Endothelial cell of umbilical vein (primary cell): ENCODE results near the gene LKAAEAR1. TPM values are rescaled to one million over a fixed set of nuclear protein-coding genes. Genes with fewer than 3 reads are reported as not detected.

ENCODE experiments used
- BruUV-seq: library from RNA; stranded (reverse); fragments of 400-500 nt; replicated peaks from 2 replicates; lab custom pipeline; 2021; lab: Mats Ljungman, UMichigan
- CTCF ChIA-PET: fragments of 300-600, 350-600 bp; sonication (Branson Sonifier 250); formaldehyde crosslinking; loops from one replicate; lab custom pipeline; 2021; ENCODE audit warnings: antibody characterized with exemption, inconsistent platforms; lab: Charles Lee
- POLR2A ChIA-PET: fragments of 300-600, 350-600 bp; sonication (Branson Sonifier 250); formaldehyde crosslinking; loops from one replicate; lab custom pipeline; 2021; ENCODE audit warnings: antibody characterized with exemption, inconsistent platforms; lab: Charles Lee
- DNase-seq: peaks from one replicate; pipeline ENCODE4 v3.0.0-alpha.2; 2011; ENCODE audit warnings: low read depth, low spot score
- FAIRE-seq: peaks from 2 replicates; lab custom pipeline; 2011; peaks lifted over from hg19 to GRCh38; lab: Jason Lieb, UNC
- H2AFZ ChIP-seq: 2 replicates; pipeline ENCODE4 v1.6.0; 2012; ENCODE audit warnings: low read depth, low read length, control low read depth, inconsistent platforms
- H3K27ac ChIP-seq: 2 replicates; pipeline ENCODE4 v1.5.1; 2011; ENCODE audit warnings: low read depth, mild to moderate bottlenecking, control low read depth, low read length, moderate library complexity; ENCODE audit not compliant: insufficient read depth
- H3K27me3 ChIP-seq, 2 experiments: 2 replicates each; pipeline versions ENCODE4 v1.6.0 to v1.6.1; 2011; ENCODE audit warnings: low read length in 2 of 2, mixed read lengths in 1 of 2; ENCODE audit not compliant: control insufficient read depth in 2 of 2, insufficient read depth in 2 of 2
- H3K36me3 ChIP-seq, 2 experiments: 2 replicates in 1 of 2; 3 replicates in 1 of 2; pipeline ENCODE4 v1.5.1; 2011; ENCODE audit warnings: low read length in 2 of 2, mild to moderate bottlenecking in 1 of 2, moderate library complexity in 1 of 2; ENCODE audit not compliant: control insufficient read depth in 2 of 2, insufficient read depth in 2 of 2; ENCODE audit errors: extremely low read depth in 1 of 2
- H3K4me1 ChIP-seq: 3 replicates; pipeline ENCODE4 v1.5.1; 2011; ENCODE audit warnings: mild to moderate bottlenecking, low read length; ENCODE audit not compliant: control insufficient read depth, insufficient read depth; ENCODE audit errors: extremely low read depth
- H3K4me2 ChIP-seq: 2 replicates; pipeline ENCODE4 v1.6.1; 2011; ENCODE audit warnings: low read length, control low read depth, mixed read lengths; ENCODE audit not compliant: insufficient read depth
- H3K4me3 ChIP-seq, 3 experiments: fragments of 200-600 bp in 1 of 3; sonication (generic), shearing (Covaris generic) in 1 of 3; replicated peaks in 1 of 3; 2 replicates each; pipeline ENCODE4 v1.5.1; 2011 to 2016; ENCODE audit warnings: control low read depth in 3 of 3, low read length in 3 of 3, mild to moderate bottlenecking in 2 of 3, inconsistent platforms in 1 of 3, low read depth in 1 of 3, moderate library complexity in 1 of 3; ENCODE audit not compliant: insufficient read depth in 1 of 3
- H3K79me2 ChIP-seq: 2 replicates; pipeline ENCODE4 v1.6.0; 2012; ENCODE audit warnings: low read length, inconsistent platforms; ENCODE audit not compliant: control insufficient read depth, insufficient read depth
- H3K9ac ChIP-seq: replicated peaks from 2 replicates; pipeline ENCODE3; 2011; ENCODE audit warnings: low read length, control low read depth; ENCODE audit not compliant: insufficient read depth; ENCODE audit errors: extremely low read depth
- H3K9me1 ChIP-seq: replicated peaks from 3 replicates; pipeline ENCODE4 v1.6.0; 2011; ENCODE audit warnings: mild to moderate bottlenecking, low read length; ENCODE audit not compliant: control insufficient read depth, insufficient read depth; ENCODE audit errors: extremely low read depth
- H3K9me3 ChIP-seq: replicated peaks from 2 replicates; pipeline ENCODE4 v1.5.1; 2012; ENCODE audit warnings: low read length, inconsistent platforms; ENCODE audit not compliant: control insufficient read depth, insufficient read depth
- H4K20me1 ChIP-seq: replicated peaks from 2 replicates; pipeline ENCODE3; 2011; ENCODE audit warnings: mild to moderate bottlenecking, low read length; ENCODE audit not compliant: control insufficient read depth, insufficient read depth; ENCODE audit errors: extremely low read depth
- EZH2 ChIP-seq: IDR thresholded peaks from 2 replicates; pipeline ENCODE4 v1.6.1; 2012; ENCODE audit warnings: borderline replicate concordance, low read depth, mild to moderate bottlenecking, moderate library complexity, low read length, inconsistent platforms; ENCODE audit not compliant: severe bottlenecking
- FOS ChIP-seq: IDR thresholded peaks from 2 replicates; pipeline ENCODE4 v1.6.1; 2011; ENCODE audit warnings: mild to moderate bottlenecking, low read length, moderate library complexity, borderline replicate concordance; ENCODE audit not compliant: insufficient read depth
- GATA2 ChIP-seq: IDR thresholded peaks from 2 replicates; pipeline ENCODE4 v1.7.0; 2011; ENCODE audit warnings: low read depth, mild to moderate bottlenecking, moderate library complexity, mixed read lengths, low read length; ENCODE audit not compliant: insufficient read length, insufficient read depth
- POLR2A ChIP-seq: IDR thresholded peaks from 2 replicates; pipeline ENCODE4 v1.6.1; 2012; ENCODE audit warnings: low read depth, mild to moderate bottlenecking, control low read depth, low read length
- POLR2AphosphoS5 ChIP-seq: IDR thresholded peaks from 2 replicates; pipeline ENCODE4 v1.6.1; 2012; ENCODE audit warnings: low read depth, mild to moderate bottlenecking, control low read depth, low read length, moderate library complexity; ENCODE audit not compliant: insufficient read depth
- dilution Hi-C: fragments of 300-500 bp; cut with MboI; formaldehyde crosslinking; loops from one replicate; pipeline ENCODE4 v1.15.0; 2019; ENCODE audit warnings: low sequenced_read_pairs; ENCODE audit not compliant: extremely low pct_ligation_motif_present
- intact Hi-C: fragments of 100-400 bp; cut with micrococcal nuclease; formaldehyde crosslinking; loops from one replicate; pipeline ENCODE4 v1.10.0; 2022
- polyA plus RNA-seq, 4 experiments: library from polyadenylated mRNA; depleted of rRNA in 3 of 4; stranded (reverse) in 3 of 4; unstranded in 1 of 4; fragments of >200 nt; gene quantifications; 2 replicates each; pipeline versions ENCODE4 v1.2.1 to v1.2.3, GENCODE V29; 2011 to 2012; ENCODE audit warnings: missing spikeins in 1 of 4
- total RNA-seq: library from RNA; stranded (reverse); gene quantifications from 2 replicates; pipeline ENCODE4 v1.2.3, GENCODE V29; 2021
- TF ChIP-seq, protein P1 (sequence below): IDR thresholded peaks from 2 replicates; pipeline ENCODE4 v1.6.1; 2011; ENCODE audit not compliant: insufficient read depth, insufficient read length

The LKAAEAR1 gene
- total and polyA plus RNA-seq, 2 donors (not counting 3 experiments of a cell fraction or from before 2014, with no cell fraction given): 0.29 TPM; not detected in 1

DNA sequence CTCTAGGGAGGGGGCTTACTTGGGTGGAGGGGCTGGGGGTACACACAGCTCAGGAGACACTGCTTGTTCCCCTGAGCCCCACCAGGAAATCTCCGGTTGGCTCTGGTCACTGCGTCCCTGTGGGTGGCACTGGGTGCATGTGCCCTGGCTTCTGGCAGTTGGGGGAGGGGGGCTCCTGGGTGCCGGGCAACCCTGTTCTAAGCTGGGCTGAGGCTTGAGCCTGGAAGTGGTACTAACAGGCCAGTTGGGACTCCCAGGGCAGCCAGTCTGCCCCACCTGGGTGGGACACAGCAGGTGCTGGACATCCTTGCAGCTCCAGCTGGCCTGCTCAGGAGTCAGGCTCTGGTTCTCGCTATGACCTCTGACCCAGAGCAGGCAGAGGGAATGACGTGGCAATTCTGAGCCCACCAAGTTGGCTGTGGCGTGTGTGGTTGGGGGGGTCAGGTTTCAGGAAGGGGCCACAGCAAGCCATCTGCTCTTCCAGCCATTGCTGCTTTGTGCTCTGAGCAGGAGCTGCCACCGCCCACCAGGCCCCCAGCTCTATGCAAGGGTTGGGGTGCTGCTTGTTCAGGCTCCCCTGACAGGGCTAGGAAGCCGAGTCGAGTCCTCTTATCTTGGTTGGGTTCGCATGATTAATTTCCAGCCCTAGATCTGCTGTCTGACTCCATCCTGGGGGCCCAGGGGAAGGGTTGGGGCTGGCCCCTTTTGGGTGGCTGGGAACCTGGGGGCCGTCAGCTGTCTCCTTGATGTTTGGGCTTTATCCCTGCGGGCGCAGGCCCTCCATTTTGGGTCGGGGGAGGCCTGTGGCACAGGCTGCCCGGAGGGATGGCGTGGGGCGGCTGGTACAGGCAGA lies 47.6 kb downstream of the LKAAEAR1 start:
- Histone ChIP-seq H3K79me2 (no peaks in the 10 kb centered on the region), H3K4me3 (no peak overlapping the region), H4K20me1 (no peaks in the 10 kb centered on the region), H3K4me2 (no peak overlapping the region), H3K36me3 (peaks cover 0 to 13% of the 10 kb centered on the region in 2 experiments), H3K27ac (no peak overlapping the region), H3K4me1 (peaks cover 31% of the 10 kb centered on the region), H3K9me1 (no peaks in the 10 kb centered on the region), H3K9me3 (no peaks in the 10 kb centered on the region), H3K27me3 (no peaks in the 10 kb centered on the region), H2AFZ (no peak overlapping the region), H3K9ac (no peak overlapping the region)
- no peak for DNase-seq
- FAIRE-seq: no peak
- CTCF ChIA-PET: interaction anchor here (0.8 to 7.5 kb wide), 2 partner anchors 19 to 56 kb away, joined by 4 to 412 read pairs; partner anchors contain the start of genes PRPF6, SOX18 and TCEA2
- intact Hi-C loops: no loop called here
- POLR2A ChIA-PET: no interaction called here
- dilution Hi-C loops: no loop called here
- TF ChIP-seq FOS: no peak
- TF ChIP-seq EZH2: no peak
- peak; percentile 18 for TF ChIP-seq POLR2A
- TF ChIP-seq POLR2AphosphoS5: no peak
- TF ChIP-seq GATA2: no peak
- BruUV-seq: no TSS peak

DNA sequence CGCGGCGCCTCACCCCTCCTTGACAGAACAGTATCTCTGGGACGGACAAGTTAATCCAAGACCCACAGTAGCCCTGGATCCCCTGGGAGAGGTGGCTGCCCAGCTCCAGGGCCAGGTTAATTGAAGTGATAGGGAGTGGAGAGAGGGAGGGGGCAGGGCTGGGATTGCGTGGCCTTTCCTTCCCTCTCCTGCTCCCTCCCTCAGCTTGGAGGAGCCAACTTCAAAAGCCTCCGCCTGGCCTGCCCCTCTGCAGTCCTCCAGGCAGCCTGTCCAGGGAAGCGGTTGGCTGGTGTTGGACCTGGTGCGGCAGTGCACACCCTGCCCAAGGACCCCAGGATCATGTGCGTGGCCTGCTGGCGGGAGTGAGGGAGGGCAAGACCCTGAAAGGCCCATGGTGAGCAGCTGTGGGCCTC lies 48.3 kb downstream of the LKAAEAR1 start, which contains the start of gene C20orf204:
Gene C20orf204, plus strand, starts transcription at position 250 of the 413 bp plus-strand sequence. Its CDS starts 142 bp downstream, at position 392.
- ChIA-PET POLR2A (no interaction called here), CTCF (interaction anchor here (7.5 kb wide), 1 partner anchor 20 kb away, joined by 412 read pairs; the partner anchor contains the start of genes SOX18 and TCEA2)
- TF ChIP-seq, protein P1, sequence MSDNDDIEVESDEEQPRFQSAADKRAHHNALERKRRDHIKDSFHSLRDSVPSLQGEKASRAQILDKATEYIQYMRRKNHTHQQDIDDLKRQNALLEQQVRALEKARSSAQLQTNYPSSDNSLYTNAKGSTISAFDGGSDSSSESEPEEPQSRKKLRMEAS: no peak
- TF ChIP-seq FOS: no peak
- TF ChIP-seq POLR2AphosphoS5: peak; percentile 1
- TF ChIP-seq POLR2A: no peak
- H3K27me3 ChIP-seq: no peaks in the 10 kb centered on the region
- no peaks in the 10 kb centered on the region for H3K9me3 ChIP-seq
- peaks cover 25% of the 10 kb centered on the region for H3K4me1 ChIP-seq
- H2AFZ ChIP-seq: no peak within 1 kb of the TSS
- no TSS peak for BruUV-seq
- H3K9ac ChIP-seq: no peak within 1 kb of the TSS
- no peak for DNase-seq
- intact Hi-C loops (no loop called here), dilution Hi-C loops (no loop called here)
- H3K4me2 ChIP-seq: no peak within 1 kb of the TSS
- no peaks in the 10 kb centered on the region for H4K20me1 ChIP-seq
- no peaks in the 10 kb centered on the region for H3K9me1 ChIP-seq
- peaks cover 0 to 13% of the 10 kb centered on the region in 2 experiments for H3K36me3 ChIP-seq
- no peak within 1 kb of the TSS for H3K4me3 ChIP-seq
- no peak for FAIRE-seq
- no peaks in the 10 kb centered on the region for H3K79me2 ChIP-seq
- H3K27ac ChIP-seq: no peak within 1 kb of the TSS
